ENCODE data around the gene ACVRL1. TPM values are rescaled to one million over a fixed set of nuclear protein-coding genes. Genes with fewer than 3 reads are reported as not detected.

Gene ACVRL1
- total and polyA plus RNA-seq, 9 of the 15 experiments (the other 6 are each of a cell fraction or from before 2014, with no cell fraction given): 0.07 to 1.4 (median 0.30) TPM

GRCh38 chr12:51897181-51897580 lies 10.1 kb upstream of the ACVRL1 start:
- H3K9me3 ChIP-seq (replicated peaks; ENCODE audit: control insufficient read depth, insufficient read depth, low read depth, low read length): no peaks in the 10 kb centered on the region
- peaks cover 2 to 16% of the 10 kb centered on the region in 2 experiments; a peak in 3 of 5 replicates for H3K4me1 ChIP-seq (replicated peaks in 1 of 2; ENCODE audit: control insufficient read depth in 2 of 2, insufficient read depth in 2 of 2, low read length in 2 of 2)
- ChIA-PET POLR2A (interaction anchor here (1.0 to 1.5 kb wide), 2 partner anchors 11 to 22 kb away, joined by 3 to 5 read pairs; no protein-coding TSS in a partner anchor), CTCF (ENCODE audit: low intra/inter-chr PET ratio) (no interaction called here)
- DNase-seq (ENCODE audit: extremely low read depth in 1 of 4, low spot score in 3 of 4): no peak
- FAIRE-seq: no peak
- H3K79me2 ChIP-seq (ENCODE audit: control insufficient read depth, insufficient read depth, low read length): no peaks in the 10 kb centered on the region
- 47% methylated on average over 8 of the region's 8 CpGs for WGBS (ENCODE audit: insufficient coverage, low coverage, missing lambda C conversion rate)
- no peak overlapping the region for H2AFZ ChIP-seq (ENCODE audit: low read depth, low read length)
- no peak for ATAC-seq
- no peak for TF ChIP-seq TEAD2 (tag; IDR thresholded peaks at IDR 0.05)
- TF ChIP-seq SAFB2 (IDR thresholded peaks at IDR 0.05; ENCODE audit: borderline replicate concordance, low read depth, low read length, severe bottlenecking): no peak
- TF ChIP-seq ZBTB7A (IDR thresholded peaks at IDR 0.05; ENCODE audit: borderline replicate concordance, control insufficient read depth, low read depth, low read length): no peak
- TF ChIP-seq, protein P1, sequence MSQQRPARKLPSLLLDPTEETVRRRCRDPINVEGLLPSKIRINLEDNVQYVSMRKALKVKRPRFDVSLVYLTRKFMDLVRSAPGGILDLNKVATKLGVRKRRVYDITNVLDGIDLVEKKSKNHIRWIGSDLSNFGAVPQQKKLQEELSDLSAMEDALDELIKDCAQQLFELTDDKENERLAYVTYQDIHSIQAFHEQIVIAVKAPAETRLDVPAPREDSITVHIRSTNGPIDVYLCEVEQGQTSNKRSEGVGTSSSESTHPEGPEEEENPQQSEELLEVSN (IDR thresholded peaks at IDR 0.05; ENCODE audit: borderline replicate concordance in 1 of 2, extremely low read depth in 1 of 2, insufficient read depth in 1 of 2, insufficient read length in 1 of 2, low read depth in 1 of 2, low read length in 1 of 2, poor library complexity in 1 of 2, severe bottlenecking in 1 of 2): no peak
- TF ChIP-seq, protein P2, sequence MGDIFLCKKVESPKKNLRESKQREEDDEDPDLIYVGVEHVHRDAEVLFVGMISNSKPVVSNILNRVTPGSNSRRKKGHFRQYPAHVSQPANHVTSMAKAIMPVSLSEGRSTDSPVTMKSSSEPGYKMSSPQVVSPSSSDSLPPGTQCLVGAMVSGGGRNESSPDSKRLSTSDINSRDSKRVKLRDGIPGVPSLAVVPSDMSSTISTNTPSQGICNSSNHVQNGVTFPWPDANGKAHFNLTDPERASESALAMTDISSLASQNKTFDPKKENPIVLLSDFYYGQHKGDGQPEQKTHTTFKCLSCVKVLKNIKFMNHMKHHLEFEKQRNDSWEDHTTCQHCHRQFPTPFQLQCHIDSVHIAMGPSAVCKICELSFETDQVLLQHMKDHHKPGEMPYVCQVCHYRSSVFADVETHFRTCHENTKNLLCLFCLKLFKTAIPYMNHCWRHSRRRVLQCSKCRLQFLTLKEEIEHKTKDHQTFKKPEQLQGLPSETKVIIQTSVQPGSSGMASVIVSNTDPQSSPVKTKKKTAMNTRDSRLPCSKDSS (IDR thresholded peaks at IDR 0.05; ENCODE audit: low read depth, partially characterized antibody): no peak
- TF ChIP-seq MAFG (tag; conservative IDR thresholded peaks at IDR 0.05): no peak
- TF ChIP-seq ZNF644 (tag; IDR thresholded peaks at IDR 0.05; ENCODE audit: low read depth): no peak
- no peak for TF ChIP-seq XRCC3 (IDR thresholded peaks at IDR 0.05)
- no peak for TF ChIP-seq CREM (IDR thresholded peaks at IDR 0.05; ENCODE audit: low read depth)
- no peak for TF ChIP-seq KDM1A (IDR thresholded peaks at IDR 0.05)
- TF ChIP-seq SMARCA5 (IDR thresholded peaks at IDR 0.05): no peak
- no peak for TF ChIP-seq TBL1XR1 (IDR thresholded peaks at IDR 0.05; ENCODE audit: low read length in 2 of 2)
- TF ChIP-seq CBX3 (IDR thresholded peaks at IDR 0.05; ENCODE audit: borderline replicate concordance in 1 of 2, low read length in 2 of 2): no peak
- TF ChIP-seq ZNF766 (CRISPR knock-in tag; conservative IDR thresholded peaks at IDR 0.05): no peak
- TF ChIP-seq ZSCAN32 (CRISPR knock-in tag; IDR thresholded peaks at IDR 0.05): no peak
- TF ChIP-seq CSDE1 (IDR thresholded peaks at IDR 0.05): no peak
- TF ChIP-seq KAT7 (CRISPR knock-in tag; IDR thresholded peaks at IDR 0.05; ENCODE audit: borderline replicate concordance): no peak
- TF ChIP-seq GABPB1 (CRISPR knock-in tag; IDR thresholded peaks at IDR 0.05): no peak
- TF ChIP-seq RNF219 (CRISPR knock-in tag; IDR thresholded peaks at IDR 0.05): no peak
- no peak overlapping the region for H3K4me2 ChIP-seq (ENCODE audit: insufficient read depth, low read length)
- intact Hi-C loops (cut with micrococcal nuclease): no loop called here
- H3K4me3 ChIP-seq: no peak overlapping the region
- no peak overlapping the region for H3K9ac ChIP-seq (ENCODE audit: insufficient read depth in 1 of 2, low read depth in 2 of 2, low read length in 2 of 2)
- no peaks in the 10 kb centered on the region for H3K9me1 ChIP-seq (ENCODE audit: control insufficient read depth, insufficient read depth, low read length)
- no peaks in the 10 kb centered on the region for H3K36me3 ChIP-seq (ENCODE audit: control insufficient read depth, insufficient read depth, low read length)
- no TSS peak for BruUV-seq (replicated peaks)
- H3K27ac ChIP-seq (ENCODE audit: extremely low read depth, low read depth, low read length): no peak overlapping the region
- H4K20me1 ChIP-seq (replicated peaks; ENCODE audit: control insufficient read depth, insufficient read depth, low read length): no peaks in the 10 kb centered on the region
- no peaks in the 10 kb centered on the region for H3K27me3 ChIP-seq (ENCODE audit: control insufficient read depth in 2 of 2, insufficient read depth in 2 of 2, low read length in 2 of 2)
- in situ Hi-C loops (cut with MboI): no loop called here
